Aorta (tissue), 5 donors: ENCODE data around the gene BICRAL. TPM values are rescaled to one million over a fixed set of nuclear protein-coding genes. Genes with fewer than 3 reads are reported as not detected.

Source experiments
- ATAC-seq: fragments of 200-7000 bp; cut with Tn5 transposase; one replicate; pipeline ENCODE4 v1.9.1; 2022; ENCODE audit warnings: moderate library complexity; ENCODE audit not compliant: low FRiP score
- DNase-seq, 2 donors: peaks; one replicate each; pipeline ENCODE4 v3.0.0-alpha.2; 2020
- H3K27ac ChIP-seq, 2 donors: one replicate each; pipeline ENCODE4 v1.5.1; 2013; ENCODE audit warnings: low read length in 2 of 2, mild to moderate bottlenecking in 2 of 2, moderate library complexity in 2 of 2, control low read depth in 1 of 2, inconsistent platforms in 1 of 2, low read depth in 1 of 2
- H3K27me3 ChIP-seq, 2 donors: one replicate each; pipeline ENCODE4 v1.6.1; 2013; ENCODE audit warnings: control low read depth in 1 of 2, low read length in 1 of 2, mild to moderate bottlenecking in 1 of 2, moderate library complexity in 1 of 2; ENCODE audit not compliant: insufficient read depth in 2 of 2, control insufficient read depth in 1 of 2
- H3K36me3 ChIP-seq, 2 donors: one replicate each; pipeline ENCODE4 v1.6.1; 2013; ENCODE audit warnings: control low read depth in 1 of 2, low read length in 1 of 2, mild to moderate bottlenecking in 1 of 2; ENCODE audit not compliant: insufficient read depth in 2 of 2, control insufficient read depth in 1 of 2
- H3K4me1 ChIP-seq, 2 donors: one replicate each; pipeline ENCODE4 v1.6.1; 2013; ENCODE audit warnings: low read length in 2 of 2, control low read depth in 1 of 2, mild to moderate bottlenecking in 1 of 2, moderate library complexity in 1 of 2; ENCODE audit not compliant: insufficient read depth in 2 of 2, control insufficient read depth in 1 of 2
- H3K4me3 ChIP-seq, 2 donors: one replicate each; pipeline ENCODE4 v1.5.1; 2013; ENCODE audit warnings: low read length in 2 of 2, control low read depth in 1 of 2, mild to moderate bottlenecking in 1 of 2
- H3K9me3 ChIP-seq: one replicate; pipeline ENCODE4 v1.6.1; 2013; ENCODE audit warnings: mild to moderate bottlenecking, low read length; ENCODE audit not compliant: control insufficient read depth
- WGBS, 2 donors: extraction: QIAGEN DNeasy Blood & Tissue Kit; methylation state at CpG; one replicate each; pipeline ENCODE4 v1.1.7; 2013; 5-methylcytosine and 5-hydroxymethylcytosine counted together
- intact Hi-C, 2 donors: fragments of 100-400 bp; cut with DNase I; formaldehyde crosslinking; loops; one replicate each; pipeline versions ENCODE4 v1.14.2 to v1.15.0; 2022
- polyA plus RNA-seq, 2 donors: library from polyadenylated mRNA; stranded (reverse); fragments of 200-250 nt; gene quantifications; one replicate each; pipeline ENCODE4 v1.2.3, GENCODE V29; 2013
- total RNA-seq, 2 donors: library from RNA; stranded (reverse); fragmentation: NEBNext Ultra II Directional; extraction: Animal tissue kit (Norgen Biotek cat#: 25700); gene quantifications; one replicate each; pipeline ENCODE4 v1.2.1, GENCODE V29; 2021
- donor health status: healthy with polysubstance abuse.
- donor health status: Bipolar disorder and iron deficiency.
- donor health status: DM: no; HTN: no; CAD: no.
- donor health status: DM: no; HTN: no; CAD: no.
- donor health status: DM: yes; HTN: yes; CAD: no.

The BICRAL gene
- total and polyA plus RNA-seq, 4 donors = 4.8 to 21.1 (median 11.5) TPM

DNA sequence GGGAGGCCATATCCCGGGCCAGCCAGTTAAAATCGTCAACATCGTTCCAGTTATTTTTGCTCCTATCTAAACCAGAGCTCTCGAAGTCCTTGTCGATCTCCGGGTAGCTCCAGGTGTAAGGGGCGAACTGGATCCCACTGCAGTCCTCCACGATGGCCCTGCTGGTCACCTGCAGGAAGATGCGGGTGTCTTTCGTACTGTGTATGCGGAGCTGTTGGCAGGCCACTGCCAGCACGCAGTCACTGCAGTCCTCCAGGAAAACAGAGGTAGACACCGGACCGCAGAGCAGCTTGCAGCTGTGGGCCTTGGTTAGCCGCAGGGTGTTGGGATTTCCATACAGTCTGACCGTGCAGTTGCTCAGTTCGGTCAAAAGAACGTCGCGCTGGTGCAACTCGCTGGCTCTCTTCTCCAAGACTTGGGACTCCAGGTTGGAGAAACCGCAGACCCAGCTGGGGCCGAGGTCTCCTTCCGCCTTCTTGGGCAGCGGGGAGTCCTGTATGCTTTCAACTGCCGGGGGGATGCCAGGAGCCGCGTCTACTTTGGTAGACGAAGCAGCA is 36.7 kb upstream of the BICRAL start:
- H3K36me3 ChIP-seq = no peaks in the 10 kb centered on the region
- WGBS, 2 donors = 1 to 2% methylated on average over 29 of the region's 29 CpGs
- peak overlapping the region; percentile 51 to 83 for H3K4me3 ChIP-seq
- intact Hi-C loops = loop anchor here (5.0 kb wide), 1 partner anchor 132 kb away; the partner anchor contains the start of gene RPL7L1 (in 2 of the 2)
- H3K27me3 ChIP-seq = no peaks in the 10 kb centered on the region
- peaks cover 0 to 3% of the 10 kb centered on the region in 2 donors for H3K4me1 ChIP-seq
- peak overlapping the region; percentile 37 to 86 for H3K27ac ChIP-seq
- DNase-seq = peak; percentile 57 to 76
- no peaks in the 10 kb centered on the region for H3K9me3 ChIP-seq
- ATAC-seq = no peak

DNA sequence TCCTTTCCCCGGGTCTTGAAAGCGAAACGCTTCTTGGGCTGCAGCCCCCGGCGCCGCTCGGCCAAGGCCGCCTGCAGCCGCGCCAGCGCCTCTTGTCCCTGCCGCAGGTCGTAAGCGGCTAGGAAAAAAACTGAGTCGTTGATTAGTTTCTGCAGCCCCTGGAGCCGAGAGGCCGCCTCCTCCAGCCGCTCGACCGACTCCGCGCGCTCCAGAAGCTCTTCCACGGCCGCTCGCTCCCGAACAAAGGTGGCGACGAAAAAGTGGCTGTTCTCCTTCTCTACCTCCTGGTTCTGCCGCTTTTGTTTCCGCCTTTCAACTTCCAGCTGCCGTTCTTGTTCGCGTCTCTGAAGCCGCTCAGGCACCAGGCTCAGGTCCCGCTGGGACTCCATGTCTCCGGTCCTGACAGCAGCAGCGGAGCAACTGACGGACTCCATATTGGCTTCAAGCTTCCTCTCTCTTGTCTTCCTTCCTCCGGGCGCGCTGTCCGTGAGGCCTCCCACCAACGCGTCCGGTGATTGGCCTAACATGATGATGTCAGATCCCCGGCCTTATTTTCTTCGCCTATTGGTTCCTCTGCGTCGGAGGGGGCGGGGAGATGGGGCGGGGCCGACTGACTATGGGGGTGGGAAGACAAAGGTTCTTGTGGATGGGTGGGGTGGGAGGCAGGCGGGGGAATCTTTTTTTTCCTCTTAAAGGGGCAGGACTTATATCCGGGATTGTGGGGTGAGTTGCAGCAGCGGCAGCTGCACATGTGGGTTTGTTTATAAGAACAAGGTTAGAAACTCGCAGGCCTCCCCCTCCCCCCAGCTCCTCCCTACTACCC is 36.0 kb upstream of the BICRAL start, which contains the start of gene TBCC:
TSS of gene TBCC (minus strand) at position 464 of the 823 bp plus-strand sequence. CDS start at position 434, 30 bp downstream.
- intact Hi-C loops = loop anchor here (2.0 to 5.0 kb wide), 2 partner anchors 37 to 131 kb away; partner anchors contain the start of genes RPL7L1 (in 2 of the 2) and BICRAL (in 1 of the 2)
- WGBS, 2 donors = 0% methylated on average over 57 of the region's 57 CpGs

DNA sequence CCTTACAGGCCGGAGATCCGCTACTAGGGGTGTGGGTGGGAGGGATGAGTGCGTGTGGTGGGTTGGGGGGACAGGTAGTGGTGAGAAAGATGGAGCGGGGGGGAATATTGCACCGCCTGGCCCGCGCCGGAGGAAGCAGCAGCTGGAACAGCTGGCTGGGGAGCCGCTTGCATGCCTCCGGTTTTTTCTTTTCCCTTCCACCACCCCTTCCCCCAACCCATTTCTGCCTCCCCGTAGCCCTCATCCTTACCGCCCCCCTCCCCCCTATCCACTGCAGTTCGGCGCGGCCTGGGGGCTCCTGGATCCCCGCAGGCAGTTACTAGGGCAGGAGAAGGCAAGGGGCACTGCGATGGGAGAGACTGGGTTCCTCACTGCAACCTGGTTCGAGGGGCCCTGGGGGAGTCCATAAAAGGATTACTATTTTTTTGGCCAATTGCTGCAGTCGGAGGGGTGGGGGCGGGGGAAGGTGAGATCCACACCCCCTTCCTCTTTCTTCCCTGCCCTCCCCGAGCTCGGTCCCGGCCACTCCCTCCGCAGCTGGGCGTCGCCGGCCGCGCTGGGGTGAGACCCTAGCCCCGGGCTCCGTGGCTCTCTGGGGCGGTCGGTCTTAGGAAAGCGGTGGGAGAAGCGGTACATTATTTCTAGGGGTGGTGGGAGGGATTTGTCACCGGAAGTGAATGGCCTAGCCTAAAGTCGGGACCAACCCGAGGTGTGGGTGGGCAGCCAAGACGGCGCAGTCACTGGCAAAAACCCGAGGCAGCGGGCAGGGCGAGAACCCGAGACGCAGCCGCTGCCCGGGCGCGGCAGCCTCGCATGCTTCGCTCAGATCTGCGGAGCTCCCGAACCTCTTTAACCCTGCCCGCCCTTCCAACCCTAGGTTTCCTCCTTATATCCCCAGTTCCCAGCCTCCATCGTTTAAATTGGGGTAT is 35.1 kb upstream of the BICRAL start:
- H3K27ac ChIP-seq = peak overlapping the region; percentile 17 to 84
- intact Hi-C loops = loop anchor here (1.0 to 5.0 kb wide), 3 partner anchors 35 to 131 kb away; partner anchors contain the start of genes RPL7L1 (in 2 of the 2) and BICRAL (in 1 of the 2)
- H3K36me3 ChIP-seq = no peaks in the 10 kb centered on the region
- WGBS, 2 donors = 0% methylated on average over 53 to 55 of the region's 55 CpGs
- H3K9me3 ChIP-seq = no peaks in the 10 kb centered on the region
- DNase-seq = peak; percentile 92 to 93
- peaks cover 0 to 3% of the 10 kb centered on the region in 2 donors for H3K4me1 ChIP-seq
- no peaks in the 10 kb centered on the region for H3K27me3 ChIP-seq
- peak overlapping the region; percentile 50 to 68 for H3K4me3 ChIP-seq
- ATAC-seq = peak; percentile 94

More for the DNA sequence above, 36.0 kb upstream of the BICRAL start, which contains the start of gene TBCC:
- no peaks in the 10 kb centered on the region for H3K27me3 ChIP-seq
- peak within 1 kb of the TSS; percentile 51 to 83 for H3K4me3 ChIP-seq
- peak within 1 kb of the TSS; percentile 37 to 86 for H3K27ac ChIP-seq
- peak; percentile 97 for DNase-seq
- ATAC-seq = peak; percentile 96
- no peaks in the 10 kb centered on the region for H3K36me3 ChIP-seq
- H3K4me1 ChIP-seq = peaks cover 0 to 3% of the 10 kb centered on the region in 2 donors
- no peaks in the 10 kb centered on the region for H3K9me3 ChIP-seq

DNA sequence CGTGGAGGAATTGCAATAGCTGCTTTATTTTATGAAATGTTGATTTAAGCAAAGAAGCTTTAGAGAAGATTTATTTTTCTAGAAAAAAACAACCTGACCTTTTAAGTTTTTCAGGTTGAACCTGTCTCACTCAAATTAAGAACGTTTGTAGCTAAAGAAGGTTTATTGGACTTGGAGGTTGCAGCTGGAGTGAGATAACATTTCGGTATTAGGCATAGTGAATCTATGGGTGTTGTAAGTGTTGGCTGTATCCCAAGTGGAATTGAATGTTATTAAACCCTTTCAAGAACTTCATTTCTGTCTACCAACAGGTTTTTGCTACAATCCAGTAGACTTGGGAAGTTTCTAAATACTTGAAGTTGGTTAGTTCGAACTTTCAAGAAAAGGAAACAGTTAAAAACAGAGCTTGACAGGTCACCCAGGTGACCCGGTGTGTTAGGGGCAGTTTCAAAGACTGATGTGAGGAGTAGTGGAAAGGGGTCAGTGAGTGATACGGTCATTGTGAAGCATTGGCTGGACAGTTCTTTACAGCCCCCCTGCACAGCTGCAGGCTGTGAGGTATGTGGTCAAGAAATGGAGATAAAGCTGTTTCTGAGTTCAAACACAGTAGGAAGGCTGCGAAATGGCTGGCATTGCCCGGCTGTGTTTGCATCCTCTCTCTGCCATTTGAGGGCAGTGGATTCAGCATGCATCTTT is 33.5 kb upstream of the BICRAL start:
- no peaks in the 10 kb centered on the region for H3K9me3 ChIP-seq
- intact Hi-C loops = loop anchor here (5.0 kb wide), 1 partner anchor 129 kb away; the partner anchor contains the start of gene RPL7L1 (in 2 of the 2)
- no peaks in the 10 kb centered on the region for H3K36me3 ChIP-seq
- peaks cover 0 to 3% of the 10 kb centered on the region in 2 donors for H3K4me1 ChIP-seq
- no peaks in the 10 kb centered on the region for H3K27me3 ChIP-seq
- no peak for ATAC-seq
- DNase-seq = peak in 1 of 2 donors; percentile 42
- 8 to 11% methylated on average over 8 of the region's 8 CpGs for WGBS, 2 donors
- no peak overlapping the region for H3K27ac ChIP-seq
- peak overlapping the region in 1 of 2 donors; percentile 68 for H3K4me3 ChIP-seq

DNA sequence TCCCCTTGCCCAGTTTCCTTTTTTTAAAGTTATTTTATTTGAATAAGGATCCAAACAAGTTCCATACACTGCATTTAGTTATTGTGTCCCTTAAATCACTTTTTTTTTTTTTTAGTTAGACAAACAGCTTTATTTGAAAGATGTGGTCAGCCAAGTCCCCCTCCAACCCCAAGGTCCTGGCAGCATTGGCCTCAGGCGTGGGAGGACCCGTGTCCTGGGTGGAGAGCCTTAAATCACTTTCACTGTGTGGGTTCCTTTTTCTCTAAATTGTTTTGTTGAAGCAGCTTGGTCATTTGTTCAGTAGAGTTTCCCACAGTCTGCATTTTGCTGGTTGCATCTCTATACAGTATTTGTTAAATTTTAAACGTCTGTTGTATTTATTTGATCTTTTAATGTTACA is 30.8 kb upstream of the BICRAL start:
- H3K27me3 ChIP-seq = no peaks in the 10 kb centered on the region
- 65 to 69% methylated on average over 3 of the region's 3 CpGs for WGBS, 2 donors
- H3K9me3 ChIP-seq = no peaks in the 10 kb centered on the region
- H3K27ac ChIP-seq = no peak overlapping the region
- H3K4me1 ChIP-seq = no peaks in the 10 kb centered on the region
- no peak overlapping the region for H3K4me3 ChIP-seq
- no peak for ATAC-seq
- DNase-seq = peak in 1 of 2 donors; percentile 6
- intact Hi-C loops = no loop called here
- no peaks in the 10 kb centered on the region for H3K36me3 ChIP-seq

DNA sequence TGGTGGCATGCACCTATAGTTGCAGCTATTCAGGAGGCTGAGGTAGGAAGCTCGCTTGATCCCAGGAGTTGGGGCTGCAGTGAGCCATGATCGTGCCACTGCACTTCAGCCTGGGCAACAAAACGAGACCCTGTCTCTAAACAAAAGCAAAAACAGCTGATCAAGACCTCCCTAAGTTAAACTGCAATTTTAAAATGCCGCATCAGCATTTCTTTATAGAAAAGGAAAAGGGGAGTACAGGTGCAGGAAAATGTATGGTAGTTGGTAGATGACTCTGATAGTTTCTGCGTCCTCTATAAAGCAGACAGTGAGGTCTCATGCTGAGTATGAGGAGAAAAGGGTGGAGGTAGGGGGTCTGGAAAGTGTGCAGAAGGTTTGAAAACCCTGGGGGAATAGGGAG is 27.1 kb upstream of the BICRAL start:
- Histone ChIP-seq H3K27ac (no peak overlapping the region), H3K36me3 (no peaks in the 10 kb centered on the region), H3K4me3 (no peak overlapping the region), H3K27me3 (no peaks in the 10 kb centered on the region), H3K9me3 (no peaks in the 10 kb centered on the region), H3K4me1 (no peaks in the 10 kb centered on the region)
- DNase-seq (no peak), ATAC-seq (no peak)
- intact Hi-C loops = no loop called here
- WGBS, 2 donors = 95 to 96% methylated on average over 5 of the region's 5 CpGs

DNA sequence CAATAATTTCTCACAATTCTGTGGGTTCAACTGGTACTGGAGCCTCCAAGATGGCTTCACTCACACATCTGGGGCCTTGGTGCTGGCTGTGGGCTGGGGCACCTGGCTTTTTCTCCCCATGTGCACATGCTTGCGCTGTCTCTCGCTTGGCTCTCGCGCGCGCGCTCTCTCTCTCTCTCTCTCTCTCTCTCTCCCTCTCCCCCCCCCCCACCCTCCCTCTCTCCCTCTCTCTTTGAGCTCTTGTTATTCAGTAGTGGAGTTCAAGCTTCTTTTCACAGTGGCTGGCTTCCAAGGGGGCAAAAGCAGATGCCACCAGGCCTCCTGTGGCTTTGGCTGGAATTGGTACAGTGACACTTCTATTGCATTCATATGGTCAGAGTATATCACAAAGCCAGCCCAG is 25.1 kb upstream of the BICRAL start:
- H3K27ac ChIP-seq = no peak overlapping the region
- H3K27me3 ChIP-seq = no peaks in the 10 kb centered on the region
- DNase-seq (peak in 1 of 2 donors; percentile 14), ATAC-seq (no peak)
- intact Hi-C loops = no loop called here
- WGBS, 2 donors = 93 to 94% methylated on average over 7 of the region's 7 CpGs
- peaks cover 0 to 2% of the 10 kb centered on the region in 2 donors for H3K36me3 ChIP-seq
- no peak overlapping the region for H3K4me3 ChIP-seq
- no peaks in the 10 kb centered on the region for H3K9me3 ChIP-seq
- no peaks in the 10 kb centered on the region for H3K4me1 ChIP-seq
